Inflammatory macrophage treated with lipopolysaccharide for 4 hours (primary cell): ENCODE data around the gene UBR2.
"Not testable (repeated sequence)": the region's sequence is repeated elsewhere in the genome, so short reads cannot be mapped to it uniquely, and the experiment has no call there.

ENCODE experiments used
- DNase-seq: peaks from one replicate; pipeline ENCODE4 v3.0.0-alpha.2; 2020

UBR2 gene

GRCh38 chr6:42555477-42556457, 8.1 kb upstream of the UBR2 start:
- peak; percentile 36 for DNase-seq

DNA sequence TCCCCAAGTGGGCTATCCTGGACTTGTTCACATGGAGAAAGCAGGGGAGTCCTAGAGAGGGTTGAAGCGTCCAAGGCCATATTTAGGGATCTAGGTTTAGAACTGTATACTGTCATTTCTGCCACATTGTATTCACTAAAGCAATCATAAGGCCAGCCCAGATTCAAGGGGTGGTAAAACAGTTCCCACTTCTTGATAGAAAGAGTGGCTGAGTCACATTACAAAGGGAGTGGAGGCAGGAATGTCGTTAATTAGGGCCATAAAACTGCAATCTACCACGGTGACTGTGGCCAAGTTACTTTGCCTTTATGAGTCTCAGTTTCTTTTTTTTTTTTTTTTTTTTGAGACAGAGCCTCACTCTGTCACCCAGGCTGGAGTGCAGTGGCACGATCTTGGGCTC, 7.4 kb upstream of the UBR2 start:
- no peak for DNase-seq

DNA sequence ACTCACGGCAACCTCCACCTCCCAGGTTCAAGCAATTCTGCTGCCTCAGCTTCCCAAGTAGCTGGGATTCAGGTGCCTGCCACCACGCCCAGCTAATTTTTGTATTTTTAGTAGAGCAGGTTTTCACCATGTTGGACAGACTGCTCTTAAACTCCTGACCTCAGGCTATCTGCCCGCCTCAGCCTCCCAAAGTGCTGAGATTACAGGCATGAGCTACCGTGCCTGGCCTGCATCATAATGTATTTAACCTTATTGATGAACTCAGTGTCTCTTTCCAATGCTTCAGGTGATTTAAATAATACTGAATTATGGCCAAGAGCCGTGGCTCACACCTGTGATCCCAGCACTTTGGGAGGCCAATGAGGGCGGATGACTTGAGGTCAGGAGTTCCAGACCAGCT, 4.6 kb upstream of the UBR2 start:
- not testable (repeated sequence) for DNase-seq

DNA sequence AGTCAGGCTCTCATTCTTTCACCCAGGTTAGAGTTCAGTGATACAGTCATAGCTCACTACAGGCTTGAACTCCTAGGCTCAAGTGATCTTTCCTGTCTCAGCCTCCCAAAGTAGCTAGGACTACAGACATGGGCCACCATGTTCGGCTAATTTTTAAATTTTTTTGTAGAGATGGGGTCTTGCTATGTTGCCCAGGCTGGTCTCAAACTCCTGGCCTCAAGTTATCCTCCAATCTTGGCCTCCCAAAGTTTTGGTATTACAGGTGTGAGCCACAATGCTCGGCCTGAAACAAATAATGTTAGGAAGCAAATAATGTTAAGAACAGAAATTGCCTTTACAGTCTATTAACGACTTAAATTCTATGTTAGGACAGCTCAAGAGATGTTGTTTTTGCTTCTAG, 1.8 kb upstream of the UBR2 start:
- no peak for DNase-seq

DNA sequence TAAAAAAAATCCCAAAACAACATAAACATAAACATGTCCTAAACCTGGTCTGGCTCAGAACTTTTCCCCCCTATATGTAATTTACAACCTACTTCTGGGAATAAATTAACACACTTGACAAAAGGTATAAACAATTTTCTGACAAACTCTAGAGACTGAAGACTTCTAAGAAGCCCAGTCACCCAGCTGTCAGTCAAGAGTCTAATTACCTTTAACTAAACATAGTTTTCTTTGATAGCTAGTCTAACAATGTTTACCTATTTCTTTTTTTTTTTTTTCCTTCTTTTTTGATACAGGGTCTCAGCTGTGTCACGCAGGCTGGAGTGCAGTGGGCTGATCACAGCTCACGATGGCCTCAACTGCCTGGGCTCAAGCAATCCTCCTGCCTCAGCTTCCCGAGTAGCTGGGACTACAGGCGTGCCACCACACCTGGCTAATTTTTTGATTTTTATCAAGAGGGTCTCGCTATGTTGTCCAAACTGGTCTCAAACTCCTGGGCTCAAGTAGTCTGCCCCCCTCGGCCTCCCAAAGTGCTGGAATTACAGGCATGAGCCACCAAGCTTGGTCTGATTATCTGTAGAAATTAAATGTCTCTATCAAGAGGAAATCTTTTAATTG, 932 bp upstream of the UBR2 start:
- no peak for DNase-seq

- no peak for DNase-seq
Measured at GRCh38 chr6:42564506-42564825, 637 bp downstream of the UBR2 start.

DNA sequence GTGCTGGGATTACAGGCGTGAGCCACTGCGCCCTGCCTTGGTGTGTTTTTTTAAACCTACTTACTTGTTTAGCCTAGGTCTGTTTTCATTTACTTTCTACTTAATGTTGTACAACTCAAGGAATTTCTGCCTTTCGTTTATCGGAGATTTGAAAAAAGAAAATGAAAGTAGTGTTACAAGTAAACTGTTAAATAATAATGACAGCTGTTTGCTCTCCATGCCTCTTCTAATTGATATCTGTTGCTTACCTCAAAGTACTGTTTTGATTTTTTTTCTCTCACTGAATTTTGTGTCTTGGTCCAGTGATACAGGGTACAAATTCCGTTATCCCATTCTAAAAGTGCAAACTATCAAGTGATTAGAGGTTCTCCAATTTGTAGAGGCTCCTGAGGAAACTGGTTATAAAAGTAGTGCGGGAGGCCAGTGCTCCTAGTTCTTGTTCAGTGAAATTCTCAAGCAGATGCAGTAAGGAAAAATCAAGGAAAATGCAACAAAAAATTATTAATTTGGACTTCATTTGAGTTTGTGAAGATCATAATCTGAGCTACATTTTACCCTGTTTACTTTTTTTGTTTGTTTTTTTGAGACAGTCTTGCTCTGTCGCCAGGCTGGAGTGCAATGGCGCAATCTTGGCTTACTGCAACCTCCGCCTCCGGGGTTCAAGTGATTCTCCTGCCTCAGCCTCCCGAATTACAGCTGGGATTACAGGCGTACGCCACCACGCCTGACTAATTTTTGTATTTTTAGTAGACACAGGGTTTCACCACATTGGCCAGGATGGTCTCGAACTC, 2.2 kb downstream of the UBR2 start:
- DNase-seq = peak; percentile 53

- DNase-seq = peak; percentile 17
Measured at GRCh38 chr6:42566614-42567208, 2.9 kb downstream of the UBR2 start.

DNA sequence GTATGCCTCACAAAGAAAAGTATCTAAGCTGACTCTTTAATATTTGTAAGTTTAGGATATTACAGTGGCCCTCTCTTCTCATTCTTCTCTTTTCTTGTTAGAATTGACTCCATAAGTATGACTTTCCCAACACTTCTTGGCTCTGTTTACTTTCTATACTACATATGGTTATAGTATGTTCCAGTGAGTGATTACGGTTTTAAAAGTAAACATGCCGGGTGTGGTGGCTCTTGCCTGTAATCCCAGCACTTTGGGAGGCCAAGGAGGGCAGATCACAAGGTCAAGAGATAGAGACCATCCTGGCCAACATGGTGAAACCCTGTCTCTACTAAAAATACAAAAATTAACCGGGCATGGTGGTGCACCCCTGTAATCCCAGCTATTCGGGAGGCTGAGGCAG, 3.4 kb downstream of the UBR2 start:
- DNase-seq = not testable (repeated sequence)

DNA sequence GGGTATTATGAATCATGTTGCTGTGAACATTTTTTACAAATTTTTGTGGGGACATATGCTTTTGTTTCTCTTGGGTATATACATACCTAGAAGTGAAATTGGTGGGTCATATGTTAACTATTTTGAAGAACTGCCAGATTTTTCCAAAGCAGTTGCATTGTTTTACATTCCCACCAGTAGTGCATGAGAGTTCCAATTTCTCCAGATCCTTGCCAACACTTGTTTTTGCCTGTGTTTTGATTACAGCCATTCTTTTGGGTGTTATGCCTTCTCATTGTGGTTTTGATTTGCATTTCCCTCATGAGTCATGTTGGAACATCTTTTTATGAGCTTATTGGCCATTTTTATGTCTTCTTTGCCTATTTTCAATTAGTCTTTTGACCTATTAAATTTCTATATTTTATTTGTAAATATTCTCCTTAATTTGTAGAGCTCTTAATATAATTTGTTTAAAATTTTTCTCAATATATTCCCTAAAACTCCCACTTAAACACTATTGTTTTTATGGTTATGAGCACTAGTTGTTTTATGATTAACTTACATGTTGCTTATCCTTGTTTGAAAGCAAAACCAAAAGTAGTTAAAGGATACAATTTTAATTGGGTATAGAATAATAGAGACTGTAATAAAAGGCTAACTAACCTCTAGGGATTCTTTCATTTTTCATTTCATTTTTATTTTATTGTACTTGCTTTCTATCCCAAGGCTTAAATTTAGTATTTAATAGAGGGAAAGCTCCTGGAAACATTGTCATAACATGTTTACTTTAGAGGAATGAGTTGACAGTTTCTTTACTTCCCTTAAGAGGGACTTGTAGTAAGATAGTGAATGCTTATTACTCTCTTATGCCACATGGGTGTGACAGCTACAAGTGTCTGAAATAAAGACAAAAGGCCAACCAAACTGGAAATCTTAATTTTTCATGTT, 5.5 kb downstream of the UBR2 start:
- DNase-seq = peak; percentile 81

DNA sequence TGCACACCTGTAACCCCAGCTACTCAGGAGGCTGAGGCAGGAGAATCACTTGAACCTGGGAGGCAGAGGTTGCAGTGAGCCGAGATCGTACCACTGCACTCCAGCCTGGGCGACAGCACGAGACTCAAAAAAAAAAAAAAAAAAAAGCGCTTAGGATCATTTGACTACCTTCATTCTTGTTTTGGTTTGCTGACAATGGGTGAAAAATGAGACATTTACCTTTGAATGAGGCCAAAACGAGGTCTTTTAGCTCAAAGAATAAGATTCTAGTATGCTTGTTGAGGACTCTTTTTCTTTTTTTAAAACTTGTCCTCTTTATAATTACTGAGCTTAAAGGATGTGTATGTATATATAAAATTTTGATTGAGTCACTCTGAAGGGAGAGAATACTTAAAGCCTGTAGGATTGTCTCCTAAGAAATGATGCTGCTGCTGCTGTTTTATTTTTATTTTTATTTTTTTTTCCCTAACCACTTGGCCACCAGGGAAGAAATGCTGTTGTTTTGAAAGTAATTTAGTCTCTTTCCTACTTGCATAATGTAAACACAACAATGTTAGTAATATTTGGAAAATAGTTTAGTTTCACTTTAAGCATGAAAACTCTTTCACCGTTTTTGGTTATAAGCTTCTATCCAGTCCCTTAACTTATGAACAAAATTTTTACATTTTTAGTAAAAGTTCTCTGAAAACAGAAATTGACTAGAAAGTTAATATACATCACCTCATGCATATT, 7.9 kb downstream of the UBR2 start:
- DNase-seq = peak; percentile 55

DNA sequence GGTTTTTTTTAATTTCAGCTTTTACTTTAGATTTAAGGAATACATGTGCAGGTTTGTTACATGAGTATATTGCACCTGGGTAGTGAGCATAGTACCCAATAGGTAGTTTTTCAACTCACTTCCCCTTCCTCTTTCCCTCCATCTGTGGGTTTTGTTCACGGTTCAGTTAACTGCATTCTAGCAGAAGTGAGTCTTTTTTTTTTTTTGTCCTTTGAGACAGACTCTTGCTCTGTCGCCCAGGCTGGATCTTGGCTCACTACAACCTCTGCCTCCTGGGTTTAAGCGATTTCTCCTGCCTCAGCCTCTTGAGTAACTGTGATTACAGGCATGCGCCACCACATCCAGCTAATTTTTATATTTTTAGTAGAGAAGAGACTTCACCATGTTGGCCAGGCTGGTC, 8.7 kb downstream of the UBR2 start:
- peak; percentile 50 for DNase-seq

DNA sequence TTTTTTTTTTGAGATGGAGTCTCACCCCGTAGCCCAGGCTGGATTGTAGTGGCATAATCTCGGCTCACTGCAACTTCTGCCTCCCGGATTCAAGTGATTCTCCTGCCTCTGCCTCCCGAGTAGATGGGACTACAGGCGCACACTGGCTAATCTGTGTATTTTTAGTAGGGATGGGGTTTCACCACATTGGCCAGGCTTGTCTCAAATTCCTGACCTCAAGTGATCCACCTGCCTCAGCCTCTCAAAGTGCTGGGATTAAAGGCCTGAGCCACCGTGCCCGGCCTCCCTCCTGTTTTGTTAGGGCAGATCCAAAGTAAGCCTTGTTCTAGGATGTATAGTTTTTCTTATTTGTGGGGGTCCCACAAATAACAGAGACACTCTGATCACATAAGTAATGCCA, 12.7 kb downstream of the UBR2 start:
- DNase-seq = not testable (repeated sequence)

- DNase-seq = no peak
Measured at GRCh38 chr6:42598300-42598699, 34.5 kb downstream of the UBR2 start.

GRCh38 chr6:42599558-42599957, 35.7 kb downstream of the UBR2 start:
- no peak for DNase-seq

GRCh38 chr6:42604150-42604549, 40.3 kb downstream of the UBR2 start:
- DNase-seq = no peak

DNA sequence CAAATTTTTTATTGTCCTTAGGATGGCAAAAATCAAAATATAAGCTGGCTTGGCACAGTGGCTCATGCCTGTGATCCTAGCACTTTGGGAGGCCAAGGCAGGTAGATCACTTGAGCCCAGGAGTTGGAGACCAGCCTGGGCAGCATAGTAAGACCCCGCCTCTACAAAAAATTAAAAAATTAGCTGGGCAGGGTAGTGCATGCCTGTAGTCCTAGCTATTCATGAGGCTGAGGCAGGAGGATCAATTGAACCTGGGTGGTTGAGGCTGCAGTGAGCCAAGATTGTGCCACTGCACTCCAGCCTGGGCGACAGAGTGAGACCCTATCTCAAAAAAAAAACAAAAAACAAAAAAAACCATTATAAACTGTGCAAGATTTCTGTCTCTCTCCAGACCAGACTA, 40.9 kb downstream of the UBR2 start:
- DNase-seq = not testable (repeated sequence)

DNA sequence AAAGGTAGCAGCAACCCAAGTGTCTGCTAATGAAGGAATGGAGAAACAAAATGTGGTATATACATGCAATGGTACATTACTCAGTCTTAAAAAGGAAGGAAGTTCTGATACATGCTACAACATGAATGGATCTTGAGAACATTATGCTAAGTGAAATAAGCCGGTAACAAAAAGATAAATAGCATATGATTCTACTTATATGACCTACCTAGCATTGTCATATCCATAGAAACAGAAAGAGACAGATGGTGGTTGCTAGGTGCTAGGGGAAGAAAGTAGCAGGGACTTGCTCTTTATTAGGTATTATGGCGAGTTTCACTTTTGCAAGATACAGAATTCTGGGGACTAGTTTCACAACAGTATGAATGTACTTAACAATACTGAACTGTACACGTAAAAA, 46.6 kb downstream of the UBR2 start:
- peak; percentile 10 for DNase-seq

- no peak for DNase-seq
Measured at GRCh38 chr6:42615518-42615917, 51.7 kb downstream of the UBR2 start.

DNA sequence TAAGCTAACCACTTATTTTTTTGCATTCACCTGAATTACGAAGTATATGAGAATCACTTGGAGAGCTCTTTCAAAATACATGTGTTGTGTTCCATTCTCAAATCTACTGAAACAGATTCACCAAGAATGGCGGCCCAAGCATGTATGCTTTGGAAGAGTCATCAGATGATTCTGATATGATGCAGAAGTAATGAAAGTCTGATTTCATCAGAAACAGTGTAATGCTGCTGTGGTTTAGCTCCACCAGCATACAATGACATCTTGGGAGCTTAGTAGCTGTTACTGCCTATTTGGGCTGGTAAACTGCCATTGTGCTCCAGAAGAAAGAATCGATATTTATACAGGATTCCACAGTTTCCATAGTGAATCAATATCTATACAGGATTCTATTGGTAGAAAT, 52.9 kb downstream of the UBR2 start:
- no peak for DNase-seq

GRCh38 chr6:42618105-42618504, 54.3 kb downstream of the UBR2 start:
- DNase-seq = no peak
